Measurements from ENCODE around the gene STIM2.

GRCh38 chr4:27001398-27002164, 140.9 kb downstream of the STIM2 start:
- TF ChIP-seq TCF12 (IDR thresholded peaks at IDR 0.05; ENCODE audit: low read depth) (no peak), TAF1 (IDR thresholded peaks at IDR 0.05; ENCODE audit: low read depth) (no peak), RAD21 (IDR thresholded peaks at IDR 0.05; ENCODE audit: low read depth) (no peak), TEAD4 (IDR thresholded peaks at IDR 0.05) (no peak), YY1 (IDR thresholded peaks at IDR 0.05; ENCODE audit: low read depth) (no peak), CREB1 (IDR thresholded peaks at IDR 0.05; ENCODE audit: low read depth) (no peak), CEBPB (IDR thresholded peaks at IDR 0.05) (no peak), EP300 (IDR thresholded peaks at IDR 0.05; ENCODE audit: borderline replicate concordance) (no peak), REST (IDR thresholded peaks at IDR 0.05; ENCODE audit: low read depth) (no peak), ZBTB7A (IDR thresholded peaks at IDR 0.05; ENCODE audit: low read depth) (no peak), FOXM1 (IDR thresholded peaks at IDR 0.05; ENCODE audit: borderline replicate concordance, low read depth) (no peak), NFIC (IDR thresholded peaks at IDR 0.05) (no peak)
- TF ChIP-seq, protein P1, sequence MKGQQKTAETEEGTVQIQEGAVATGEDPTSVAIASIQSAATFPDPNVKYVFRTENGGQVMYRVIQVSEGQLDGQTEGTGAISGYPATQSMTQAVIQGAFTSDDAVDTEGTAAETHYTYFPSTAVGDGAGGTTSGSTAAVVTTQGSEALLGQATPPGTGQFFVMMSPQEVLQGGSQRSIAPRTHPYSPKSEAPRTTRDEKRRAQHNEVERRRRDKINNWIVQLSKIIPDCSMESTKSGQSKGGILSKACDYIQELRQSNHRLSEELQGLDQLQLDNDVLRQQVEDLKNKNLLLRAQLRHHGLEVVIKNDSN (IDR thresholded peaks at IDR 0.05), result no peak
- TF ChIP-seq, protein P2, sequence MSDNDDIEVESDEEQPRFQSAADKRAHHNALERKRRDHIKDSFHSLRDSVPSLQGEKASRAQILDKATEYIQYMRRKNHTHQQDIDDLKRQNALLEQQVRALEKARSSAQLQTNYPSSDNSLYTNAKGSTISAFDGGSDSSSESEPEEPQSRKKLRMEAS (IDR thresholded peaks at IDR 0.05), result no peak
